Thyroid gland (tissue), 4 donors: ENCODE results near the gene IGIP. TPM values are rescaled to one million over a fixed set of nuclear protein-coding genes. Genes with fewer than 3 reads are reported as not detected.

ENCODE experiments used
- DNase-seq, 2 donors: peaks; one replicate each; pipeline ENCODE4 v3.0.0-alpha.2; 2019
- H3K27ac ChIP-seq, 3 donors: fragments of 200-600 bp; sonication (generic); 1 replicate in 2 of 3; 2 replicates in 1 of 3; pipeline ENCODE4 v1.5.1; 2016 to 2019; ENCODE audit warnings: mild to moderate bottlenecking in 1 of 3, moderate library complexity in 1 of 3
- H3K27me3 ChIP-seq: fragments of 200-600 bp; sonication (generic); one replicate; pipeline ENCODE4 v1.5.1; 2019
- H3K36me3 ChIP-seq, 2 donors: fragments of 200-600 bp; sonication (generic); one replicate each; pipeline ENCODE4 v1.5.1; 2016 to 2019
- H3K4me1 ChIP-seq, 2 donors: fragments of 200-600 bp; sonication (generic); one replicate each; pipeline ENCODE4 v1.5.1; 2017 to 2019
- H3K4me3 ChIP-seq, 3 donors: fragments of 200-600 bp; sonication (generic); replicated peaks in 1 of 3; 1 replicate in 2 of 3; 2 replicates in 1 of 3; pipeline ENCODE4 v1.5.1; 2016; ENCODE audit warnings: mild to moderate bottlenecking in 1 of 3
- H3K9me3 ChIP-seq: fragments of 200-600 bp; sonication (generic); one replicate; pipeline ENCODE4 v1.5.1; 2017
- CTCF ChIP-seq, 6 experiments: fragments of 200-600 bp in 3 of 6; fragments of 450-650 bp in 3 of 6; sonication (generic) in 3 of 6; IDR thresholded peaks; one replicate each; pipeline ENCODE4 v1.5.1; 2016 to 2019; ENCODE audit warnings: antibody characterized with exemption in 6 of 6, mild to moderate bottlenecking in 2 of 6, inconsistent platforms in 1 of 6, moderate library complexity in 1 of 6
- POLR2A ChIP-seq, 2 donors: fragments of 450-650 bp; IDR thresholded peaks; one replicate each; pipeline ENCODE4 v1.6.1; 2017; ENCODE audit warnings: antibody characterized with exemption in 2 of 2, mild to moderate bottlenecking in 2 of 2, moderate library complexity in 1 of 2
- WGBS, 2 donors: methylation state at CpG; one replicate each; pipeline ENCODE4 v1.1.5; 2017; 5-methylcytosine and 5-hydroxymethylcytosine counted together
- intact Hi-C: fragments of 100-400 bp; cut with DNase I; formaldehyde crosslinking; loops from one replicate; pipeline ENCODE4 v1.15.1; 2023
- total RNA-seq, 4 donors: library from RNA; depleted of rRNA; stranded (reverse); fragments of >200 nt; gene quantifications; one replicate each; pipeline ENCODE4 v1.2.3, GENCODE V29; 2016

The IGIP gene
- total RNA-seq, 4 donors from 2014 or later, result 25.1 to 41.3 (median 28.6) TPM

GRCh38 chr5:140135127-140135526, 9.4 kb downstream of the IGIP start:
- Histone ChIP-seq H3K27ac (no peak overlapping the region), H3K4me1 (peaks cover 38 to 58% of the 10 kb centered on the region in 2 donors)
- no peak for DNase-seq

GRCh38 chr5:140136624-140137023, 10.9 kb downstream of the IGIP start:
- H3K36me3 ChIP-seq, result no peaks in the 10 kb centered on the region
- H3K27ac ChIP-seq, result no peak overlapping the region
- no peak for TF ChIP-seq CTCF (IDR thresholded peaks at IDR 0.05)
- no peak for TF ChIP-seq POLR2A (IDR thresholded peaks at IDR 0.05)
- H3K4me1 ChIP-seq, result peaks cover 41 to 64% of the 10 kb centered on the region in 2 donors
- H3K27me3 ChIP-seq, result no peaks in the 10 kb centered on the region
- intact Hi-C loops, result no loop called here
- H3K4me3 ChIP-seq, result no peak overlapping the region
- DNase-seq, result no peak
- no peaks in the 10 kb centered on the region for H3K9me3 ChIP-seq
- 80 to 100% methylated on average over 1 of the region's 1 CpG for WGBS, 2 donors

More at GRCh38 chr5:140135127-140135526, 9.4 kb downstream of the IGIP start:
- no peak for TF ChIP-seq POLR2A (IDR thresholded peaks at IDR 0.05)
- TF ChIP-seq CTCF (IDR thresholded peaks at IDR 0.05), result no peak
- no peak overlapping the region for H3K4me3 ChIP-seq
- H3K27me3 ChIP-seq, result no peaks in the 10 kb centered on the region
- no peaks in the 10 kb centered on the region for H3K36me3 ChIP-seq
- intact Hi-C loops, result no loop called here
- no peaks in the 10 kb centered on the region for H3K9me3 ChIP-seq

GRCh38 chr5:140140435-140140834, 14.7 kb downstream of the IGIP start:
- Histone ChIP-seq H3K4me3 (no peak overlapping the region), H3K4me1 (peaks cover 23 to 47% of the 10 kb centered on the region in 2 donors), H3K9me3 (no peaks in the 10 kb centered on the region), H3K36me3 (no peaks in the 10 kb centered on the region), H3K27ac (peak overlapping the region; percentile 69 to 75 (median 70)), H3K27me3 (no peaks in the 10 kb centered on the region)
- peak; percentile 75 for DNase-seq
- intact Hi-C loops, result no loop called here
- WGBS, 2 donors, result 73 to 77% methylated on average over 3 of the region's 3 CpGs
- TF ChIP-seq POLR2A (IDR thresholded peaks at IDR 0.05) (no peak), CTCF (IDR thresholded peaks at IDR 0.05) (no peak)

GRCh38 chr5:140141241-140141640, 15.5 kb downstream of the IGIP start:
- Histone ChIP-seq H3K4me3 (no peak overlapping the region), H3K36me3 (no peaks in the 10 kb centered on the region), H3K4me1 (peaks cover 30 to 55% of the 10 kb centered on the region in 2 donors), H3K9me3 (no peaks in the 10 kb centered on the region), H3K27me3 (no peaks in the 10 kb centered on the region), H3K27ac (peak overlapping the region; percentile 69 to 75 (median 70))
- peak; percentile 64 to 75 for DNase-seq
- TF ChIP-seq CTCF (IDR thresholded peaks at IDR 0.05) (no peak), POLR2A (IDR thresholded peaks at IDR 0.05) (no peak)
- intact Hi-C loops, result no loop called here

GRCh38 chr5:140142246-140142645, 16.5 kb downstream of the IGIP start:
- Histone ChIP-seq H3K27me3 (no peaks in the 10 kb centered on the region), H3K36me3 (no peaks in the 10 kb centered on the region), H3K9me3 (no peaks in the 10 kb centered on the region), H3K4me1 (peaks cover 31 to 50% of the 10 kb centered on the region in 2 donors), H3K27ac (peak overlapping the region in 2 of 3 donors; percentile 69 to 75), H3K4me3 (no peak overlapping the region)
- no peak for DNase-seq
- intact Hi-C loops, result no loop called here
- 78 to 89% methylated on average over 5 of the region's 5 CpGs for whole genome bisulfite sequencing, 2 donors
- TF ChIP-seq CTCF (IDR thresholded peaks at IDR 0.05), result no peak
- TF ChIP-seq POLR2A (IDR thresholded peaks at IDR 0.05), result no peak
